NCI-H2107 treated with DMSO at 0.1 percent for 48 hours (cell line): ENCODE data around the gene IGLL1.
A peak's percentile ranks its signal among the peaks of the same experiment; 100 is the strongest.
"Not testable (repeated sequence)": the region's sequence is repeated elsewhere in the genome, so short reads cannot be mapped to it uniquely, and the experiment has no call there.

Experiments
- DNase-seq: peaks from one replicate; lab custom pipeline; 2025; ENCODE audit not compliant: unreplicated experiment; lab: John Stamatoyannopoulos, UW

The IGLL1 gene

DNA sequence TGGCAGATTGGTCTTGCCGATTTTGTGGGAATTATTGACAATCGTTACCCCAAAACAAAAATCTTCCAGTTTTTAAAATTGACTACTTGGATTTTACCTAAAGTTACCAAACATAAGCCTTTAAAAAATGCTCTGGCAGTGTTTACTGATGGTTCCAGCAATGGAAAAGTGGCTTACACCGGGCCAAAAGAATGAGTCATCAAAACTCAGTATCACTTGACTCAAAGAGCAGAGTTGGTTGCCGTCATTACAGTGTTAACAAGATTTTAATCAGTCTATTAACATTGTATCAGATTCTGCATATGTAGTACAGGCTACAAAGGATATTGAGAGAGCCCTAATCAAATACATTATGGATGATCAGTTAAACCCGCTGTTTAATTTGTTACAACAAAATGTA, 37.2 kb downstream of the IGLL1 start:
- DNase-seq = no peak

- not testable (repeated sequence) for DNase-seq
These were observed 37.7 kb downstream of the IGLL1 start for GRCh38 chr22:23542391-23542790.

DNA sequence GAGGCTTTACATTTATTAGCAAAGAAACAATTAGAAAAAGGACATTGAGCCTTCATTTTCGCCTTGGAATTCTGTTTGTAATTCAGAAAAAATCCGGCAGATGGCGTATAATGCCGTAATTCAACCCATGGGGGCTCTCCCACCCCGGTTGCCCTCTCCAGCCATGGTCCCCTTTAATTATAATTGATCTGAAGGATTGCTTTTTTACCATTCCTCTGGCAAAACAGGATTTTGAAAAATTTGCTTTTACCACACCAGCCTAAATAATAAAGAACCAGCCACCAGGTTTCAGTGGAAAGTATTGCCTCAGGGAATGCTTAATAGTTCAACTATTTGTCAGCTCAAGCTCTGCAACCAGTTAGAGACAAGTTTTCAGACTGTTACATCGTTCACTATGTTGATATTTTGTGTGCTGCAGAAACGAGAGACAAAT, 38.2 kb downstream of the IGLL1 start:
- DNase-seq = not testable (repeated sequence)

DNA sequence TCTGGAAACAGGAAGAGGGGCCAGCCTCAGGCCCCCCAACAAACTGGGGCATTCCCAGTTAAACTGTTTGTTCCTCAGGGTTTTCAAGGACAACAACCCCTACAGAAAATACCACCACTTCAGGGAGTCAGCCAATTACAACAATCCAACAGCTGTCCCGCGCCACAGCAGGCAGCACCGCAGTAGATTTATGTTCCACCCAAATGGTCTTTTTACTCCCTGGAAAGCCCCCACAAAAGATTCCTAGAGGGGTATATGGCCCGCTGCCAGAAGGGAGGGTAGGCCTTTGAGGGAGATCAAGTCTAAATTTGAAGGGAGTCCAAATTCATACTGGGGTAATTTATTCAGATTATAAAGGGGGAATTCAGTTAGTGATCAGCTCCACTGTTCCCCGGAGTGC, 39.3 kb downstream of the IGLL1 start:
- not testable (repeated sequence) for DNase-seq

GRCh38 chr22:23539839-23540198, 40.3 kb downstream of the IGLL1 start:
- DNase-seq = not testable (repeated sequence)

GRCh38 chr22:23539135-23539838, 40.8 kb downstream of the IGLL1 start:
- peak; percentile 43 for DNase-seq

DNA sequence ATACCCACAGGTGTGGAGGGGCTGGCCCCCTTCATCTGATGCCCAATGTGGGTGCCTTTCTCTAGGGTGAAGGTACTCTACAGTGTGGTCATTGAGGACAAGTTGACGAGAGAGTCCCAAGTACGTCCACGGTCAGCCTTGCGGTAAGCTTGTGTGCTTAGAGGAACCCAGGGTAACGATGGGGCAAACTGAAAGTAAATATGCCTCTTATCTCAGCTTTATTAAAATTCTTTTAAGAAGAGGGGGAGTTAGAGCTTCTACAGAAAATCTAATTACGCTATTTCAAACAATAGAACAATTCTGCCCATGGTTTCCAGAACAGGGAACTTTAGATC, 41.4 kb downstream of the IGLL1 start:
- DNase-seq = not testable (repeated sequence)

GRCh38 chr22:23537830-23538695, 42.0 kb downstream of the IGLL1 start:
- not testable (repeated sequence) for DNase-seq

DNA sequence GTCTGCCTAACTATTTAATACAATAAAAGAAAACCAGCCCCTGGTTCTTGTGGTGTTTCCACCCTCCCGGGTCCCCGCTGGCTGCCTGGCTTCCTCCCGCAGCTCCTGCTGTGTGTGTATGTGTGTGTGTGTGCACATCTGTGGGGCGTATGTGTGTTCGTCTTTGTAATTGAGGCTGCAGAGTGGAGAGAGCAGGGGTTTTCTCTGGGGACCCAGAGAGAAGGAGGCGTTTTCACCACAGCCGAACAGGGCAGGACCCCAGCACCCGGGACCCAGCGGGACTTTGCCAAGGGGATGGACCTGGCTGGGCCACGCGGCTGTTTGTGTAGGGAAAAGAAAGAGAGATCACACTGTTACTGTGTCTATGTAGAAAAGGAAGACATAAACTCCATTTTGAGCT, 42.7 kb downstream of the IGLL1 start:
- no peak for DNase-seq

DNA sequence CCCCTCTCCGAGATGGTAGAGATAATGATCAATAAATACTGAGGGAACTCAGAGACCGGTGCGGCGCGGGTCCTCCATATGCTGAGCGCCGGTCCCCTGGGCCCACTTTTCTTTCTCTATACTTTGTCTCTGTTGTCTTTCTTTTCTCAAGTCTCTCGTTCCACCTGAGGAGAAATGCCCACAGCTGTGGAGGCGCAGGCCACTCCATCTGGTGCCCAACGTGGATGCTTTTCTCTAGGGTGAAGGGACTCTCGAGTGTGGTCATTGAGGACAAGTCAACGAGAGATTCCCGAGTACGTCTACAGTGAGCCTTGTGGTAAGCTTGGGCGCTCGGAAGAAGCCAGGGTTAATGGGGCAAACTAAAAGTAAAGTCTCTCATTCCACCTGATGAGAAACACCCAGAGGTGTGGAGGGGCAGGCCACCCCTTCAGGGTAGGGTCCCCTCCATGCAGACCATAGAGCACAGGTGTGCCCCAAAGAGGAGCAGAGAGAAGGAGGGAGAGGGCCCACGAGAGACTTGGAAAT, 43.2 kb downstream of the IGLL1 start:
- DNase-seq = no peak

DNA sequence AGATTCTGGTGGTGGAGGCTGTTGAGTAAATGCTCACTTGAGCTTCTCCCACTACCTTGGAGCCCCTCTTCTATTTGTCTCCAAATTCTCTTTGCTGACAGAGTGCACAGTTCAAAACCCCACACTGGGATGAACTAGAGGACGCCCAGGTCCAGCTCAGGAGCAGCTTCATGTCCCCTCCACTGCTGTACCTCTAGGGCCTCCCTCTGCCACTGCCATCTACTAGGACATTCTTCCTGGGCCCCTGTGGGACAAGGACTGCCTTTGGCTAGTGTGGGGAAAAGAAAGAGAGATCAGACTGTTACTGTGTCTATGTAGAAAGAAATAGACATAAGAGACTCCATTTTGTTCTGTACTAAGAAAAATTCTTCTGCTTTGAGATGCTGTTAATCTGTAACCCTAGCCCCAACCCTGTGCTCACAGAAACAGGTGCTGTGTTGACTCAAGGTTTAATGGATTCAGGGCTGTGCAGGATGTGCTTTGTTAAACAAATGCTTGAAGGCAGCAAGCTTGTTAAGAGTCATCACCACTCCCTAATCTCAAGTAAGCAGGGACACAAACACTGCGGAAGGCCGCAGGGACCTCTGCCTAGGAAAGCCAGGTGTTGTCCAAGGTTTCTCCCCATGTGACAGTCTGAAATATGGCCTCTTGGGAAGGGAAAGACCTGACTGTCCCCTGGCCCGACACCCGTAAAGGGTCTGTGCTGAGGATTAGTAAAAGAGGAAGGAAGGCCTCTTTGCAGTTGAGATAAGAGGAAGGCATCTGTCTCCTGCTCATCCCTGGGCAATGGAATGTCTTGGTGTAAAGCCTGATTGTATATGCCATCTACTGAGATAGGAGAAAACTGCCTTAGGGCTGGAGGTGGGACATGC, 44.1 kb downstream of the IGLL1 start:
- not testable (repeated sequence) for DNase-seq

GRCh38 chr22:23534851-23535717, 45.0 kb downstream of the IGLL1 start:
- no peak for DNase-seq

DNA sequence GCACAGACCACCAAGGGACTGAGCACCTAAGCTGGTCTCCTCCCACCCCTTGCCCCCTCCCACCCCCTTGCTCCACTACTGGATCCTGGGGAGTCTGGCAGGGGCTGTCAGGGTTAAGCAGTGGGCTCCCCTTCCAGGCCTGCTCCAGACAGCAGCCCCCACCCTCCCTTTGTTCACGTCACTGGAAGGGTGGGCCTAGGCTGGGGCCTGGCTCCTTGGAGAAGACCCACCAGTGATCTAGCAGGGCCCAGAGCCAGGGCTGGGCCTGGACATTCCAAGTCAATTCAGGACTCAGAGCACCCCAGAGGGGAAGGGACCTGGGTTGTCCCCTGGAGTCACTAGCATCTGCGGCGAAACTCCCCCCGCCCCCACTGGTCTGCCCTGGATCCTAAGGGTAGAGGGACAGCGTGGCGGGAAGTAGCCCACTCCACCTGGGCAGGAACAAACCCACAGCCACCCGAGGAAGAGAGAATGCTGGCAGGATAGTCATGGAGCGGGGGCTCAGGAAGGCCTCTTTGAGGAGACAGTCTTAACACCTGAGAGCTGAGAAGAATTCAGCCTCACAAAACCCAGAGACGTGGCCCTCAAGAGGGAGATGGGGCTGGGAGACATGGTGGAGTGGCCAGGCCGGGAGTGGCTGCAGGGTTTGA, 45.8 kb downstream of the IGLL1 start:
- no peak for DNase-seq

DNA sequence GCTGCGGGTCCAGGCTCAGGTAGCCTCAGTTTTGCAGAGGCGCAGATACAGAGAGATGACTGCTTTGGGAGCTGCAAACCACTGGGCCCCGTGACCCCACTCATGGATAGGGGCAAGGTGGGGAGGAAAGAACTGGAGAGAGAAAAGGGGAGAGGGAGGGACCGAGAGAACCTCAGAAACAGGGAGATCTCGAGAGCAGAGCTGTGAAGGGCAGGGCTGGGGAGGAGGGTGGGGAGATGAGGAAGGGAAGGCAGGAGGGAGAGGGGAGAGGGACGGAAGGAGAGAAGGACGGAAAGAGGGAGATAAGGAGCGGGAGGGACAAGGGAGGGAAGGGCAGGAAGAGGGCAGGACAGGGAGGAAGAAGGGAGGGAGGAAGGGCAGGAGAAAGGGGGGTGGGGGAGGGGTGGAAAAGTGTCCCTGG, 46.3 kb downstream of the IGLL1 start:
- DNase-seq = no peak

GRCh38 chr22:23533328-23533762, 46.7 kb downstream of the IGLL1 start:
- DNase-seq = no peak

GRCh38 chr22:23532731-23533130, 47.4 kb downstream of the IGLL1 start:
- DNase-seq = no peak

DNA sequence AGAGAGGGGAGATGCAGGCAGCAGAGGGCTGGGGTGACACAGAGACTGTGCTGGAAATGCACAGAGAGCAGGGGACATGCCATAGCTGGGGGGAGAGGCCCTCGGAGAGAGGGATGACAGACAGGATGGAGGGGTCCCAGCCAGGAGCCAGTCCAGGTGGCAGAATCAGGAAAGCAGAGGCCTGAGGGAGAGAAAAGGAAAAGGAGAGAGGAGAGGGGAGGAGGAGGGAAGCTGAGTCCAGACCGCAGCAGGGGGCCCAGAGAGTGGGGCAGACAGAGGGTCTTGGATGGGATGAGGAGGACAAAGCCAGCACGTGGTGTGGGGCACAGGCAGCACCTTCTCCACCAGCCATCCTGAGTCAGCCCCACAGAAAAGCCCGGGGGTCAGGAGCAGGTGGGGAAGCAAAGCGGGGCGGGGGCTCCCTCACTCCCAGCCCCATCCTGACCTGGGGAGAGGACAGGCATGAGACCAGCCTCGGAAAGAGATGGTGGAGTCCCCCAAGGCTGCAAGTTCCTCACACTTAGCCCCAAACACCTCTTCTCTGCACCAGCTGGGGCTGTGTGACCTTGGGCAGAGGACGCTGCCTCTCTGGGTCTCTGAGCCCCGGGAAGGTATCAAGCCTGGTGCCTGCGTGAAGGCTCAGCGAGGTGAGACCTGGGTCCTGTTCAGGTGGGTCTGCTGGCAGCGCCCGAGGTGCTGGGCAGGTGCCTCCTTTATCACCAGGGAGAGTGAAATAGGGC, 48.0 kb downstream of the IGLL1 start:
- no peak for DNase-seq

DNA sequence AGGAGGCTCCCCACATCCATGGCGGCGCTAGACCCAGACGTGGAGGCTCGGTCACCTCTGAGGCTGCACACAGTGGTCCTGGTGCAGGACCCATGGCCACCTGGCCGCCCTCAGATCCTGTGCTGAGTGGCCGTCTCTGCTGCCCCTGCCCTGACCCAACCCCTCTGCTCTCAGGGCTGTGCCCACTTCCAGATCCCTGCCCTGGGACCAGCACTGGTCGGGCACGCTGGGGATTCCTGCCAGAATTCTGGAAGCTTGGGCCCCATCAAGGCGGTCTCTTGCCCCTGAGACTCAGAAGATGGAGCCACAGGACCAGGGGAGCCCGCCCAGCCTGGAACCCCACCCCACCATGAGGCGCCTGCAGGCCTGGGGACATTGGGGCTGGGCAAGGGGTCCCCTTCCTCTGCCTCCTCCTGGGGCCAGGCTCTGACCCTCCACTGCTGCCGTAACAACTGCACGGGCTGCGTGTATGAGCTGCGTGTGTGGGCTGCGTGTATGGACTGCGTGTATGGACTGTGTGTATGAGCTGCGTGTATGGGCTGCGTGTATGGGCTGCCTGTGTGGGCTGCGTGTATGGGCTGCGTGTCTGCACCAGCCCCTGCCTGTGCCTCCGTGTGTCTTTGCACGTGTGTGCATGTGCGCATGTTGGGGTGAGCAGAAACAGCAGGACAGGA, 48.7 kb downstream of the IGLL1 start:
- no peak for DNase-seq
